WTC11 (cell line): ENCODE measurements around the gene LSR.

Experiments
- CREB1 ChIP-seq: sonication (generic); formaldehyde crosslinking; IDR thresholded peaks from 2 replicates; pipeline ENCODE4 v1.8.0; 2023; ENCODE audit warnings: mild to moderate bottlenecking, missing genetic modification reagents
- MYBL2 ChIP-seq: sonication (generic); formaldehyde crosslinking; IDR thresholded peaks from 2 replicates; pipeline ENCODE4 v1.8.1; 2023; ENCODE audit warnings: mild to moderate bottlenecking, moderate library complexity, missing genetic modification reagents
- NFYB ChIP-seq: sonication (generic); formaldehyde crosslinking; conservative IDR thresholded peaks from 2 replicates; pipeline ENCODE4 v1.8.0; 2022; ENCODE audit warnings: low read depth, missing genetic modification reagents
- NR2C2 ChIP-seq: sonication (generic); formaldehyde crosslinking; IDR thresholded peaks from 2 replicates; pipeline ENCODE4 v1.8.0; 2022; ENCODE audit warnings: mild to moderate bottlenecking, missing genetic modification reagents
- OVOL2 ChIP-seq: fragments of 250-450 bp; sonication (Bioruptor Pico); IDR thresholded peaks from 2 replicates; pipeline ENCODE4 v1.9.0; 2021; ENCODE audit warnings: mild to moderate bottlenecking, borderline replicate concordance
- SP1 ChIP-seq: sonication (generic); formaldehyde crosslinking; conservative IDR thresholded peaks from 2 replicates; pipeline ENCODE4 v1.8.1; 2022; ENCODE audit warnings: missing genetic modification reagents
- TEAD1 ChIP-seq: sonication (generic); formaldehyde crosslinking; IDR thresholded peaks from 2 replicates; pipeline ENCODE4 v1.8.0; 2022; ENCODE audit warnings: mild to moderate bottlenecking, missing genetic modification reagents
- ZNF423 ChIP-seq: fragments of 250-450 bp; sonication (Bioruptor Pico); IDR thresholded peaks from 2 replicates; pipeline ENCODE4 v2.1.2; 2022; ENCODE audit warnings: mild to moderate bottlenecking, moderate library complexity
- TF ChIP-seq, protein P1 (sequence below): fragments of 200-600 bp; IDR thresholded peaks from 2 replicates; pipeline ENCODE4 v1.8.0; 2022; ENCODE audit warnings: antibody characterized with exemption

DNA sequence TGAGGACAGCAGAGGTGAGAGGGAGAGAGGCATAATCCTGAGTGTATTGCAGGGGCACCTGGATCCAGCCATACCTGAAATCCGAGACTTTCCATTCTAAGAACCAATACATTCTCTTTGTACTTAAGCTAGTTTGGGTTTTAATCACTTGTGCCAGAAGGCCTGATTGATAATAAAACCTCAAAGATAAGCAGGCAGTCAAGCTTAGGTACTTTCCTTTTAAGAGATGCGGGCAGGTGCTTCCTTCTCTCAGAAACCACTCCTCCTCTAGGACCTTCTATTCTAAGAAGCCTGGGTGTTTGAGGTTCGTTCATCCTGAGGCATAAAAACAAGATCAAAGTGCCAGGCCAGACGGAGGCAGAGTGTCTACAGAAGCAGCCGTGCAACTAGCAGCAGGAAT is 42.4 kb upstream of the LSR start:
- no peak for TF ChIP-seq OVOL2
- TF ChIP-seq NFYB (CRISPR knock-in tag): no peak
- no peak for TF ChIP-seq TEAD1
- TF ChIP-seq, protein P1, sequence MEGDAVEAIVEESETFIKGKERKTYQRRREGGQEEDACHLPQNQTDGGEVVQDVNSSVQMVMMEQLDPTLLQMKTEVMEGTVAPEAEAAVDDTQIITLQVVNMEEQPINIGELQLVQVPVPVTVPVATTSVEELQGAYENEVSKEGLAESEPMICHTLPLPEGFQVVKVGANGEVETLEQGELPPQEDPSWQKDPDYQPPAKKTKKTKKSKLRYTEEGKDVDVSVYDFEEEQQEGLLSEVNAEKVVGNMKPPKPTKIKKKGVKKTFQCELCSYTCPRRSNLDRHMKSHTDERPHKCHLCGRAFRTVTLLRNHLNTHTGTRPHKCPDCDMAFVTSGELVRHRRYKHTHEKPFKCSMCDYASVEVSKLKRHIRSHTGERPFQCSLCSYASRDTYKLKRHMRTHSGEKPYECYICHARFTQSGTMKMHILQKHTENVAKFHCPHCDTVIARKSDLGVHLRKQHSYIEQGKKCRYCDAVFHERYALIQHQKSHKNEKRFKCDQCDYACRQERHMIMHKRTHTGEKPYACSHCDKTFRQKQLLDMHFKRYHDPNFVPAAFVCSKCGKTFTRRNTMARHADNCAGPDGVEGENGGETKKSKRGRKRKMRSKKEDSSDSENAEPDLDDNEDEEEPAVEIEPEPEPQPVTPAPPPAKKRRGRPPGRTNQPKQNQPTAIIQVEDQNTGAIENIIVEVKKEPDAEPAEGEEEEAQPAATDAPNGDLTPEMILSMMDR: no peak
- no peak for TF ChIP-seq ZNF423 (CRISPR knock-in tag)
- no peak for TF ChIP-seq NR2C2 (CRISPR knock-in tag)
- TF ChIP-seq SP1 (CRISPR knock-in tag): no peak
- no peak for TF ChIP-seq MYBL2 (CRISPR knock-in tag)
- no peak for TF ChIP-seq CREB1 (CRISPR knock-in tag)
